ENCODE measurements around the gene THAP11.

DNA sequence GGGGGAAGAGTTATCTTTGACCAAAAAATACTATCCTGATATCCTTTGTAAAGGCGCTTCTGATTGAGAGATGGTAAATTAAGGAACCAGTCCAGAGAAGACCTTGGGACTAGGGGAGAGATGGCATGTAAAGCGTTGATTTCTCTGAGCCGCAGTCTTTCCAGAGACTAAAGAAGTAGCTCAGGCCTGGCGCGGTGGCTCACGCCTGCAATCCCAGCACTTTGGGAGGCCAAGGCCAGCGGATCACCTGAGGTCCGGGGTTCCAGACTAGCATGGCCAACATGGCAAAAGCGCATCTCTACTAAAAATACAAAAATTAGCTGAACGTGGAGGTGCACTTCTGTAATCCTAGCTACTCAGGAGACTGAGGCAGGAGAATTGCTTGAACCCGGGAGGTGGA, 6.0 kb downstream of the THAP11 start:
- TF ChIP-seq, protein P1, sequence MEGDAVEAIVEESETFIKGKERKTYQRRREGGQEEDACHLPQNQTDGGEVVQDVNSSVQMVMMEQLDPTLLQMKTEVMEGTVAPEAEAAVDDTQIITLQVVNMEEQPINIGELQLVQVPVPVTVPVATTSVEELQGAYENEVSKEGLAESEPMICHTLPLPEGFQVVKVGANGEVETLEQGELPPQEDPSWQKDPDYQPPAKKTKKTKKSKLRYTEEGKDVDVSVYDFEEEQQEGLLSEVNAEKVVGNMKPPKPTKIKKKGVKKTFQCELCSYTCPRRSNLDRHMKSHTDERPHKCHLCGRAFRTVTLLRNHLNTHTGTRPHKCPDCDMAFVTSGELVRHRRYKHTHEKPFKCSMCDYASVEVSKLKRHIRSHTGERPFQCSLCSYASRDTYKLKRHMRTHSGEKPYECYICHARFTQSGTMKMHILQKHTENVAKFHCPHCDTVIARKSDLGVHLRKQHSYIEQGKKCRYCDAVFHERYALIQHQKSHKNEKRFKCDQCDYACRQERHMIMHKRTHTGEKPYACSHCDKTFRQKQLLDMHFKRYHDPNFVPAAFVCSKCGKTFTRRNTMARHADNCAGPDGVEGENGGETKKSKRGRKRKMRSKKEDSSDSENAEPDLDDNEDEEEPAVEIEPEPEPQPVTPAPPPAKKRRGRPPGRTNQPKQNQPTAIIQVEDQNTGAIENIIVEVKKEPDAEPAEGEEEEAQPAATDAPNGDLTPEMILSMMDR (IDR thresholded peaks at IDR 0.05; ENCODE audit: insufficient read depth, low read length) = no peak
- no peak for TF ChIP-seq POLR2AphosphoS5 (IDR thresholded peaks at IDR 0.05; ENCODE audit: low read depth)
- TF ChIP-seq SPI1 (IDR thresholded peaks at IDR 0.05; ENCODE audit: borderline replicate concordance, low read depth) = no peak

Data from HL-60 (cell line).